Mesothelial cell of epicardium (in vitro differentiated cells): Measurements from ENCODE around the gene ARID3C. TPM values are rescaled to one million over a fixed set of nuclear protein-coding genes. Genes with fewer than 3 reads are reported as not detected.

Experiments used
- DNase-seq, 2 experiments: peaks; one replicate each; pipeline ENCODE4 v3.0.0; 2021; ENCODE audit warnings: low spot score in 2 of 2; ENCODE audit not compliant: unreplicated experiment in 2 of 2
- H3K27ac Mint-ChIP-seq: 2 replicates; pipeline ENCODE4 v1.8.0; 2021; ENCODE audit warnings: mixed read lengths
- H3K27me3 Mint-ChIP-seq: 2 replicates; pipeline ENCODE4 v1.8.0; 2021; ENCODE audit warnings: low read depth, mixed read lengths
- H3K36me3 Mint-ChIP-seq: 2 replicates; pipeline ENCODE4 v1.8.0; 2021; ENCODE audit warnings: mixed read lengths
- H3K4me1 Mint-ChIP-seq: 2 replicates; pipeline ENCODE4 v1.8.0; 2021; ENCODE audit warnings: mixed read lengths
- H3K4me3 Mint-ChIP-seq: 2 replicates; pipeline ENCODE4 v1.8.0; 2021; ENCODE audit warnings: mild to moderate bottlenecking, moderate library complexity, mixed read lengths
- H3K9me3 Mint-ChIP-seq: 2 replicates; pipeline ENCODE4 v1.8.0; 2021; ENCODE audit warnings: mixed read lengths
- total RNA-seq: library from RNA; stranded (reverse); gene quantifications from 3 replicates; pipeline ENCODE4 v1.2.1, GENCODE V29; 2021
- TF ChIP-seq, protein P1 (sequence below): fragments of 200-600 bp; sonication (generic); IDR thresholded peaks from one replicate; pipeline ENCODE4 v1.5.0; 2021; ENCODE audit warnings: antibody characterized with exemption; ENCODE audit not compliant: unreplicated experiment

Gene ARID3C
- total RNA-seq, 1 donor from 2014 or later: 0.80 TPM

GRCh38 chr9:34582787-34583186 lies 46.1 kb downstream of the ARID3C start:
- Mint-ChIP-seq H3K27ac (no peak overlapping the region), H3K4me3 (no peak overlapping the region), H3K4me1 (peaks cover 47% of the 10 kb centered on the region), H3K36me3 (no peaks in the 10 kb centered on the region), H3K27me3 (peaks cover 94% of the 10 kb centered on the region), H3K9me3 (no peaks in the 10 kb centered on the region)
- DNase-seq: no peak
- TF ChIP-seq, protein P1, sequence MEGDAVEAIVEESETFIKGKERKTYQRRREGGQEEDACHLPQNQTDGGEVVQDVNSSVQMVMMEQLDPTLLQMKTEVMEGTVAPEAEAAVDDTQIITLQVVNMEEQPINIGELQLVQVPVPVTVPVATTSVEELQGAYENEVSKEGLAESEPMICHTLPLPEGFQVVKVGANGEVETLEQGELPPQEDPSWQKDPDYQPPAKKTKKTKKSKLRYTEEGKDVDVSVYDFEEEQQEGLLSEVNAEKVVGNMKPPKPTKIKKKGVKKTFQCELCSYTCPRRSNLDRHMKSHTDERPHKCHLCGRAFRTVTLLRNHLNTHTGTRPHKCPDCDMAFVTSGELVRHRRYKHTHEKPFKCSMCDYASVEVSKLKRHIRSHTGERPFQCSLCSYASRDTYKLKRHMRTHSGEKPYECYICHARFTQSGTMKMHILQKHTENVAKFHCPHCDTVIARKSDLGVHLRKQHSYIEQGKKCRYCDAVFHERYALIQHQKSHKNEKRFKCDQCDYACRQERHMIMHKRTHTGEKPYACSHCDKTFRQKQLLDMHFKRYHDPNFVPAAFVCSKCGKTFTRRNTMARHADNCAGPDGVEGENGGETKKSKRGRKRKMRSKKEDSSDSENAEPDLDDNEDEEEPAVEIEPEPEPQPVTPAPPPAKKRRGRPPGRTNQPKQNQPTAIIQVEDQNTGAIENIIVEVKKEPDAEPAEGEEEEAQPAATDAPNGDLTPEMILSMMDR: no peak

- DNase-seq: no peak
- Mint-ChIP-seq H3K36me3 (no peaks in the 10 kb centered on the region), H3K4me3 (no peak overlapping the region), H3K9me3 (no peaks in the 10 kb centered on the region), H3K27ac (no peak overlapping the region), H3K27me3 (peaks cover 91% of the 10 kb centered on the region), H3K4me1 (peaks cover 52% of the 10 kb centered on the region)
- TF ChIP-seq, protein P1: no peak
Measured at GRCh38 chr9:34581318-34581717, 47.5 kb downstream of the ARID3C start.

DNA sequence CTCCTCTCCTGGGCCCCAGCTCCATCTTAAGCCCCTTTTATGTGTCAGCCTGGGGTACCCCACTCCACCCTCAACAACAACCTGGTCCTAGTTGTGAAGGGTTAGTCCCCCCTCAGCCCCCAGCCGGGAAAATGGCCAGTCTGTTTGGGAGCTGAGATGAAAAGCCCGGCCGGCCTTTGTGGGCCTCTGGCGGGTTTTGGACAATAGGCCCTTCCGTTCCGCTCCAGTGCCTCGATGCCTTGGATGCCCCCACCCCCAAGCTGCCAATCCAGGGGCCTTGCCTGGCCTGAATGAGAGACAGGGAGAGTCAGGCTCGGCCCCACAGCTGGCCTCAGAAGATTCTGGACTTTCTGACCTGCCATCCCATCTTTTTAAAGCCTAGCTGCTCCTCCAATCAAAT lies 48.5 kb downstream of the ARID3C start:
- Mint-ChIP-seq H3K9me3 (no peaks in the 10 kb centered on the region), H3K27ac (no peak overlapping the region), H3K4me1 (peaks cover 51% of the 10 kb centered on the region), H3K4me3 (peak overlapping the region; percentile 9), H3K36me3 (no peaks in the 10 kb centered on the region), H3K27me3 (peaks cover 89% of the 10 kb centered on the region)
- TF ChIP-seq, protein P1: no peak
- no peak for DNase-seq

DNA sequence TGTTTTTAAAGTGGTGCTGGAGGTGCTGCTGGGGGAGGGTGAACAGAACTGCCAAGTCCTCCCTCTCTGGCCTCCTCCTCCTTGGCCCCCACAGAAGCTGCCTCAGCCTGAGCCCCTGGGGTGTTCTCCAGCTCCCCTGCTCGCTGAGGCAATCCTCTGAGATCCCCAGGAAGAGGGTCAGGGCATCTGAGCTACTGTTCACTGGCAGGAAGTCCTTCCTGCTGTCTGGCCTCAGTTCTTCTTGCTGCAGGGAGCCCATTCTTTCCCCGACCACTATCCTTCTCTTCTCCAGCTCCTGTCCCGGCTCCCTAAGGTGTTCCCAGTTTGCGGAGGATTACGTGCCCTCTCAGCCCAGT lies 49.1 kb downstream of the ARID3C start:
- no peak for DNase-seq
- H3K4me3 Mint-ChIP-seq: peak overlapping the region; percentile 9
- H3K9me3 Mint-ChIP-seq: no peaks in the 10 kb centered on the region
- H3K27ac Mint-ChIP-seq: no peak overlapping the region
- peaks cover 51% of the 10 kb centered on the region for H3K4me1 Mint-ChIP-seq
- TF ChIP-seq, protein P1: no peak
- no peaks in the 10 kb centered on the region for H3K36me3 Mint-ChIP-seq
- H3K27me3 Mint-ChIP-seq: peaks cover 86% of the 10 kb centered on the region

GRCh38 chr9:34579104-34579807 lies 49.6 kb downstream of the ARID3C start:
- Mint-ChIP-seq H3K27ac (peak overlapping the region; percentile 59), H3K27me3 (peaks cover 81% of the 10 kb centered on the region)
- TF ChIP-seq, protein P1: no peak

More at GRCh38 chr9:34579104-34579807, 49.6 kb downstream of the ARID3C start:
- Mint-ChIP-seq H3K9me3 (no peaks in the 10 kb centered on the region), H3K4me1 (peaks cover 51% of the 10 kb centered on the region), H3K36me3 (no peaks in the 10 kb centered on the region), H3K4me3 (peak overlapping the region; percentile 62)
- no peak for DNase-seq
